SK-N-SH (cell line): ENCODE measurements around the gene ZNF143. TPM values are rescaled to one million over a fixed set of nuclear protein-coding genes. Genes with fewer than 3 reads are reported as not detected.

Experiments used
- CTCF ChIA-PET: fragments of 300-600, 350-600 bp; formaldehyde crosslinking; extraction: SDS; loops from one replicate; lab custom pipeline; 2021; lab: Yijun Ruan, JAX
- POLR2A ChIA-PET: fragments of 350-600 bp; sonication (Branson Sonifier 250); formaldehyde crosslinking; extraction: SDS; loops from one replicate; lab custom pipeline; 2020; ENCODE audit warnings: antibody characterized with exemption, inconsistent platforms; lab: Yijun Ruan, JAX
- DNase-seq: peaks from one replicate; pipeline ENCODE4 v3.0.0; 2012
- H2AFZ ChIP-seq: fragments of 200-600 bp; sonication (generic); 2 replicates; pipeline ENCODE4 v1.8.1; 2016; ENCODE audit warnings: antibody characterized with exemption, mild to moderate bottlenecking, low read depth
- H3F3A ChIP-seq: fragments of 200-600 bp; sonication (generic); replicated peaks from 2 replicates; pipeline ENCODE3; 2016; ENCODE audit warnings: antibody characterized with exemption, mild to moderate bottlenecking; ENCODE audit not compliant: insufficient read depth
- H3K27ac ChIP-seq, 2 experiments: fragments of 200-500 bp in 1 of 2; fragments of 200-600 bp in 1 of 2; sonication (Bioruptor generic) in 1 of 2; sonication (generic), shearing (Covaris generic) in 1 of 2; 2 replicates each; pipeline versions ENCODE4 v1.5.1 to v1.6.1; 2014 to 2016; ENCODE audit warnings: low read depth in 2 of 2, inconsistent platforms in 1 of 2, low read length in 1 of 2, mild to moderate bottlenecking in 1 of 2, mixed read lengths in 1 of 2
- H3K27me3 ChIP-seq: fragments of 200-600 bp; sonication (generic), shearing (Covaris generic); 2 replicates; pipeline ENCODE4 v1.6.1; 2016; ENCODE audit warnings: mixed run types; ENCODE audit not compliant: insufficient read depth
- H3K36me3 ChIP-seq, 2 experiments: fragments of 200-500 bp in 1 of 2; fragments of 200-600 bp in 1 of 2; sonication (Bioruptor generic) in 1 of 2; sonication (generic) in 1 of 2; replicated peaks in 1 of 2; 2 replicates each; pipeline versions ENCODE3 to v1.5.1; 2014 to 2016; ENCODE audit warnings: low read length in 1 of 2, mild to moderate bottlenecking in 1 of 2; ENCODE audit not compliant: insufficient read depth in 2 of 2, control insufficient read depth in 1 of 2
- H3K4me1 ChIP-seq, 2 experiments: fragments of 200-500 bp in 1 of 2; fragments of 200-600 bp in 1 of 2; sonication (Bioruptor generic) in 1 of 2; sonication (generic), shearing (Covaris generic) in 1 of 2; 2 replicates each; pipeline versions ENCODE4 v1.5.1 to v1.6.1; 2014 to 2016; ENCODE audit warnings: low read depth in 1 of 2, low read length in 1 of 2, mixed run types in 1 of 2; ENCODE audit not compliant: insufficient read depth in 2 of 2, control insufficient read depth in 1 of 2
- H3K4me2 ChIP-seq: fragments of 200-600 bp; sonication (generic), shearing (Covaris generic); 2 replicates; pipeline ENCODE4 v1.6.1; 2017; ENCODE audit warnings: mixed run types
- H3K4me3 ChIP-seq, 2 experiments: fragments of 200-500 bp in 1 of 2; fragments of 200-600 bp in 1 of 2; sonication (Bioruptor generic) in 1 of 2; sonication (generic), shearing (Covaris generic) in 1 of 2; 2 replicates each; pipeline versions ENCODE4 v1.5.1 to v1.8.1; 2014 to 2016; ENCODE audit warnings: low read depth in 2 of 2, inconsistent platforms in 1 of 2, low read length in 1 of 2, mild to moderate bottlenecking in 1 of 2, mixed read lengths in 1 of 2, moderate library complexity in 1 of 2
- H3K79me2 ChIP-seq: fragments of 200-600 bp; sonication (generic); 2 replicates; pipeline ENCODE4 v1.8.1; 2017; ENCODE audit warnings: mild to moderate bottlenecking; ENCODE audit not compliant: insufficient read depth
- H3K9ac ChIP-seq: fragments of 200-600 bp; sonication (generic); 2 replicates; pipeline ENCODE4 v1.6.1; 2017; ENCODE audit warnings: mixed run types
- H3K9me2 ChIP-seq: fragments of 200-600 bp; sonication (generic); 2 replicates; pipeline ENCODE4 v1.6.1; 2017; ENCODE audit warnings: mixed run types
- H3K9me3 ChIP-seq: fragments of 200-600 bp; sonication (generic); 2 replicates; pipeline ENCODE4 v1.6.1; 2017; ENCODE audit warnings: mixed run types, mild to moderate bottlenecking, moderate library complexity
- H4K20me1 ChIP-seq: fragments of 200-600 bp; sonication (generic); 2 replicates; pipeline ENCODE4 v1.6.1; 2017; ENCODE audit warnings: mild to moderate bottlenecking, mixed run types; ENCODE audit not compliant: insufficient read depth
- CHD2 ChIP-seq: fragments of 150-350 bp; IDR thresholded peaks from 2 replicates; pipeline ENCODE4 v1.6.1; 2018; ENCODE audit warnings: low read length; ENCODE audit not compliant: partially characterized antibody
- EP300 ChIP-seq, 2 experiments: IDR thresholded peaks; 2 replicates each; pipeline versions ENCODE4 v1.4.0 to v1.6.1; 2012; ENCODE audit warnings: borderline replicate concordance in 1 of 2, low read depth in 1 of 2, low read length in 1 of 2
- EZH2phosphoT487 ChIP-seq: fragments of 200-600 bp; sonication (generic); IDR thresholded peaks from 2 replicates; pipeline ENCODE4 v1.6.1; 2017; ENCODE audit warnings: low read depth, mixed run types, mild to moderate bottlenecking, antibody characterized with exemption, moderate library complexity, borderline replicate concordance
- FOXJ3 ChIP-seq: sonication (generic); formaldehyde crosslinking; IDR thresholded peaks from 2 replicates; pipeline ENCODE4 v1.5.1; 2020; ENCODE audit warnings: mild to moderate bottlenecking, missing genetic modification reagents
- FOXM1 ChIP-seq: IDR thresholded peaks from 2 replicates; pipeline ENCODE4 v1.4.0; 2012; ENCODE audit warnings: low read depth, mild to moderate bottlenecking
- GABPA ChIP-seq: IDR thresholded peaks from 2 replicates; pipeline ENCODE4 v1.4.0; 2012; ENCODE audit warnings: low read depth, mild to moderate bottlenecking
- IRF3 ChIP-seq: fragments of 150-350 bp; IDR thresholded peaks from 2 replicates; pipeline ENCODE4 v1.6.1; 2016; ENCODE audit warnings: mild to moderate bottlenecking, low read depth, low read length
- JUND ChIP-seq: IDR thresholded peaks from 2 replicates; pipeline ENCODE4 v1.4.0; 2012
- MAX ChIP-seq: IDR thresholded peaks from 2 replicates; pipeline ENCODE4 v1.4.0; 2012; ENCODE audit warnings: low read depth
- NFIC ChIP-seq: IDR thresholded peaks from 2 replicates; pipeline ENCODE4 v1.4.0; 2012; ENCODE audit warnings: borderline replicate concordance
- NRF1 ChIP-seq: IDR thresholded peaks from 2 replicates; pipeline ENCODE4 v1.6.1; 2012; ENCODE audit warnings: low read depth, mild to moderate bottlenecking, low read length
- RAD21 ChIP-seq: IDR thresholded peaks from 2 replicates; pipeline ENCODE4 v1.6.1; 2012; ENCODE audit warnings: mild to moderate bottlenecking, low read length
- REST ChIP-seq: IDR thresholded peaks from 2 replicates; pipeline ENCODE4 v1.6.1; 2012; ENCODE audit warnings: mild to moderate bottlenecking, low read depth, low read length, moderate library complexity
- SIN3A ChIP-seq: IDR thresholded peaks from 2 replicates; pipeline ENCODE4 v1.6.1; 2012; ENCODE audit warnings: low read depth, mild to moderate bottlenecking, low read length, moderate library complexity, borderline replicate concordance
- SMC3 ChIP-seq: IDR thresholded peaks from 2 replicates; pipeline ENCODE4 v1.6.1; 2012; ENCODE audit warnings: low read depth, low read length, improper control_type of control experiment
- TAF1 ChIP-seq: IDR thresholded peaks from 2 replicates; pipeline ENCODE4 v1.6.1; 2012; ENCODE audit warnings: low read depth, mild to moderate bottlenecking, low read length, moderate library complexity, borderline replicate concordance
- USF1 ChIP-seq: IDR thresholded peaks from 2 replicates; pipeline ENCODE4 v1.4.0; 2012; ENCODE audit warnings: low read depth, borderline replicate concordance
- USF2 ChIP-seq: fragments of 150-350 bp; IDR thresholded peaks from 2 replicates; pipeline ENCODE4 v1.6.1; 2017; ENCODE audit warnings: antibody characterized with exemption, low read length, low read depth, borderline replicate concordance
- ZBTB33 ChIP-seq: IDR thresholded peaks from 2 replicates; pipeline ENCODE4 v1.4.0; 2012; ENCODE audit warnings: low read depth, borderline replicate concordance
- WGBS: methylation state at CpG from one replicate; pipeline ENCODE4 v1.1.6; 2017; ENCODE audit warnings: low lambda C conversion rate; 5-methylcytosine and 5-hydroxymethylcytosine counted together
- polyA plus RNA-seq, 3 experiments: library from polyadenylated mRNA; depleted of rRNA; stranded (reverse); fragments of >200 nt; gene quantifications; 2 replicates each; pipeline ENCODE4 v1.2.3, GENCODE V29; 2012

Gene ZNF143
- polyA plus RNA-seq, 1 of the 3 experiments (the other 2 are of a cell fraction) = 11.3 TPM

GRCh38 chr11:9461063-9461759 lies 399 bp downstream of the ZNF143 start (continued):
- no peak for TF ChIP-seq IRF3
- no peak for TF ChIP-seq SMC3
- TF ChIP-seq ZBTB33 = no peak
- 0 out of 2 replicates have a peak, but pooled peaks have one; percentile 63 for TF ChIP-seq SIN3A
- peak; percentile 21; the same call in 1 of the 2 replicates for TF ChIP-seq NRF1
- TF ChIP-seq EP300 (IDR thresholded peaks at IDR 0.05; ENCODE audit: borderline replicate concordance in 1 of 2, low read depth in 1 of 2, low read length in 1 of 2) = peak in 1 of 2 experiments; percentile 9; a peak in 2 of 4 replicates

GRCh38 chr11:9461760-9462134 lies 935 bp downstream of the ZNF143 start:
- Histone ChIP-seq H3F3A (peaks cover 37% of the 10 kb centered on the region), H4K20me1 (no peaks in the 10 kb centered on the region), H3K27me3 (no peaks in the 10 kb centered on the region), H3K79me2 (peaks cover 77% of the 10 kb centered on the region), H2AFZ (peak overlapping the region; percentile 57), H3K27ac (peak overlapping the region; percentile 97 to 99), H3K4me1 (peaks cover 0 to 2% of the 10 kb centered on the region in 2 experiments; a peak in 1 of 4 replicates), H3K9me3 (no peaks in the 10 kb centered on the region), H3K4me3 (peak overlapping the region; percentile 66 to 74), H3K9me2 (no peaks in the 10 kb centered on the region), H3K4me2 (peak overlapping the region; percentile 77), H3K9ac (peak overlapping the region; percentile 99), H3K36me3 (no peaks in the 10 kb centered on the region)
- 3% methylated on average over 10 of the region's 10 CpGs for WGBS
- ChIA-PET POLR2A (interaction anchor here (0.8 to 4.2 kb wide), 9 partner anchors 11 to 857 kb away, joined by 3 to 27 read pairs (median 6); partner anchors contain the start of genes DENND5A, IPO7 and WEE1), CTCF (interaction anchor here (0.8 to 1.3 kb wide), 3 partner anchors 12 to 46 kb away, joined by 3 to 4 read pairs (median 4); no protein-coding TSS in a partner anchor)
- DNase-seq = peak; percentile 11
- TF ChIP-seq JUND = no peak
- TF ChIP-seq EZH2phosphoT487 = no peak
- no peak for TF ChIP-seq GABPA
- no peak for TF ChIP-seq CHD2
- TF ChIP-seq FOXM1 = no peak
- TF ChIP-seq RAD21 = no peak
- TF ChIP-seq USF1 = no peak
- no peak for TF ChIP-seq IRF3
- no peak for TF ChIP-seq FOXJ3 (CRISPR knock-in tag)
- no peak for TF ChIP-seq NFIC
- no peak for TF ChIP-seq MAX
- TF ChIP-seq USF2 = no peak
- no peak for TF ChIP-seq TAF1
- no peak for TF ChIP-seq REST
